Measurements from ENCODE around the gene ZBTB9. TPM values are rescaled to one million over a fixed set of nuclear protein-coding genes. Genes with fewer than 3 reads are reported as not detected.

ZBTB9 gene
- total RNA-seq, 1 donor from 2014 or later = 12.5 TPM

GRCh38 chr6:33430991-33431879 is 23.1 kb upstream of the ZBTB9 start:
- intact Hi-C loops (cut with micrococcal nuclease) = loop anchor here (5.0 kb wide), 2 partner anchors 224 to 356 kb away; partner anchors contain the start of genes LEMD2 and RING1
- H3K27ac Mint-ChIP-seq = peak overlapping the region; percentile 60
- no peaks in the 10 kb centered on the region for H3K9me3 Mint-ChIP-seq

GRCh38 chr6:33431880-33432541 is 22.4 kb upstream of the ZBTB9 start:
- Mint-ChIP-seq H3K36me3 (ENCODE audit: low read depth) (peaks cover 19% of the 10 kb centered on the region), H3K4me3 (peak overlapping the region; percentile 67), H3K27me3 (no peaks in the 10 kb centered on the region), H3K9me3 (no peaks in the 10 kb centered on the region), H3K27ac (peak overlapping the region; percentile 60), H3K4me1 (peaks cover 70% of the 10 kb centered on the region)
- DNase-seq (peak; percentile 47), ATAC-seq (ENCODE audit: low read depth) (peak; percentile 47)
- ChIA-PET POLR2A (interaction anchor here (0.5 to 3.3 kb wide), 15 partner anchors 9 to 279 kb away, joined by 3 to 28 read pairs (median 5); partner anchors contain the start of genes CUTA, RPS18, SYNGAP1 and UQCC2), CTCF (interaction anchor here (0.8 to 2.6 kb wide), 3 partner anchors 13 to 41 kb away, joined by 3 to 9 read pairs (median 5); partner anchors contain the start of genes CUTA, SYNGAP1 and ZBTB9)
- intact Hi-C loops (cut with micrococcal nuclease) = loop anchor here (1.0 to 5.0 kb wide), 3 partner anchors 22 to 355 kb away; partner anchors contain the start of genes LEMD2, RING1 and ZBTB9
- TF ChIP-seq CTCF (IDR thresholded peaks at IDR 0.05) = no peak

More at GRCh38 chr6:33430991-33431879, 23.1 kb upstream of the ZBTB9 start:
- peak; percentile 69 for DNase-seq
- peaks cover 78% of the 10 kb centered on the region for H3K4me1 Mint-ChIP-seq
- ChIA-PET POLR2A (interaction anchor here (0.6 to 3.3 kb wide), 19 partner anchors 9 to 280 kb away, joined by 3 to 28 read pairs (median 6); partner anchors contain the start of genes B3GALT4, BAK1, CUTA and RPS18), CTCF (interaction anchor here (0.7 to 2.6 kb wide), 6 partner anchors 12 to 201 kb away, joined by 3 to 9 read pairs (median 4); partner anchors contain the start of genes B3GALT4, CUTA, SYNGAP1 and ZBTB9)
- no peak for TF ChIP-seq CTCF (IDR thresholded peaks at IDR 0.05)
- peak overlapping the region; percentile 67 for H3K4me3 Mint-ChIP-seq
- H3K36me3 Mint-ChIP-seq (ENCODE audit: low read depth) = peaks cover 12% of the 10 kb centered on the region
- peak; percentile 56 for ATAC-seq (ENCODE audit: low read depth)
- H3K27me3 Mint-ChIP-seq = no peaks in the 10 kb centered on the region

GRCh38 chr6:33432546-33432945 is 21.8 kb upstream of the ZBTB9 start:
- ChIA-PET POLR2A (interaction anchor here (0.5 to 3.3 kb wide), 11 partner anchors 9 to 321 kb away, joined by 3 to 28 read pairs (median 4); partner anchors contain the start of genes CUTA, RPS18, SYNGAP1 and UQCC2), CTCF (interaction anchor here (0.8 kb wide), 1 partner anchor 42 kb away, joined by 3 read pairs; no protein-coding TSS in a partner anchor)
- TF ChIP-seq CTCF (IDR thresholded peaks at IDR 0.05) = no peak
- no peak for DNase-seq
- ATAC-seq (ENCODE audit: low read depth) = no peak
- peaks cover 24% of the 10 kb centered on the region for H3K36me3 Mint-ChIP-seq (ENCODE audit: low read depth)
- H3K9me3 Mint-ChIP-seq = no peaks in the 10 kb centered on the region
- H3K27ac Mint-ChIP-seq = peak overlapping the region; percentile 60
- H3K4me1 Mint-ChIP-seq = peaks cover 64% of the 10 kb centered on the region
- intact Hi-C loops (cut with micrococcal nuclease) = loop anchor here (1.0 to 5.0 kb wide), 3 partner anchors 22 to 355 kb away; partner anchors contain the start of genes LEMD2, RING1 and ZBTB9
- no peaks in the 10 kb centered on the region for H3K27me3 Mint-ChIP-seq
- H3K4me3 Mint-ChIP-seq = peak overlapping the region; percentile 67

- ATAC-seq (ENCODE audit: low read depth) = no peak
- ChIA-PET POLR2A (interaction anchor here (0.5 to 3.3 kb wide), 4 partner anchors 8 to 322 kb away, joined by 3 to 27 read pairs (median 5); partner anchors contain the start of gene ZBTB9), CTCF (interaction anchor here (0.8 kb wide), 1 partner anchor 42 kb away, joined by 3 read pairs; no protein-coding TSS in a partner anchor)
- Mint-ChIP-seq H3K4me1 (peaks cover 63% of the 10 kb centered on the region), H3K4me3 (peak overlapping the region; percentile 67), H3K27ac (peak overlapping the region; percentile 60), H3K27me3 (no peaks in the 10 kb centered on the region), H3K9me3 (no peaks in the 10 kb centered on the region), H3K36me3 (ENCODE audit: low read depth) (peaks cover 28% of the 10 kb centered on the region)
- intact Hi-C loops (cut with micrococcal nuclease) = loop anchor here (5.0 kb wide), 2 partner anchors 226 to 354 kb away; partner anchors contain the start of genes LEMD2 and RING1
- DNase-seq = no peak
- no peak for TF ChIP-seq CTCF (IDR thresholded peaks at IDR 0.05)
Measured at GRCh38 chr6:33433001-33433543, 21.3 kb upstream of the ZBTB9 start.

Measured in activated B cell treated with CpG ODN at 0.5 μM for 24 hours (primary cell).